ENCODE measurements around the gene ABTB2. TPM values are rescaled to one million over a fixed set of nuclear protein-coding genes. Genes with fewer than 3 reads are reported as not detected.

ABTB2 gene
- polyA plus RNA-seq, 1 of the 3 experiments (the other 2 are of a cell fraction): 7.8 TPM

GRCh38 chr11:34218067-34218466 lies 139.7 kb downstream of the ABTB2 start (continued):
- TF ChIP-seq REST (IDR thresholded peaks at IDR 0.05; ENCODE audit: low read depth, low read length) (no peak), RCOR1 (IDR thresholded peaks at IDR 0.05; ENCODE audit: low read length) (0 out of 2 replicates have a peak, but pooled peaks have one; percentile 30), USF1 (IDR thresholded peaks at IDR 0.05; ENCODE audit: borderline replicate concordance, low read depth) (no peak), GABPA (IDR thresholded peaks at IDR 0.05; ENCODE audit: low read depth) (no peak), RFX5 (IDR thresholded peaks at IDR 0.05; ENCODE audit: low read length) (no peak), EP300 (IDR thresholded peaks at IDR 0.05; ENCODE audit: borderline replicate concordance in 1 of 2, low read depth in 1 of 2, low read length in 1 of 2) (peak; percentile 5 to 24; a peak in 1 of 4 replicates), NFIC (IDR thresholded peaks at IDR 0.05; ENCODE audit: borderline replicate concordance) (peak; percentile 41; the same call in 1 of the 2 replicates)

- TF ChIP-seq CHD2 (IDR thresholded peaks at IDR 0.05; ENCODE audit: low read length, partially characterized antibody) (no peak), FOSL2 (IDR thresholded peaks at IDR 0.05; ENCODE audit: borderline replicate concordance, low read depth) (no peak), NFIC (IDR thresholded peaks at IDR 0.05; ENCODE audit: borderline replicate concordance) (no peak), USF1 (IDR thresholded peaks at IDR 0.05; ENCODE audit: borderline replicate concordance, low read depth) (no peak), MXI1 (IDR thresholded peaks at IDR 0.05; ENCODE audit: low read depth, low read length) (no peak), TEAD4 (IDR thresholded peaks at IDR 0.05; ENCODE audit: borderline replicate concordance, insufficient read depth) (no peak), GABPA (IDR thresholded peaks at IDR 0.05; ENCODE audit: low read depth) (no peak), CTCF (IDR thresholded peaks at IDR 0.05) (no peak), TAF1 (IDR thresholded peaks at IDR 0.05; ENCODE audit: borderline replicate concordance, low read depth, low read length) (no peak), RFX5 (IDR thresholded peaks at IDR 0.05; ENCODE audit: low read length) (no peak), FOXM1 (IDR thresholded peaks at IDR 0.05; ENCODE audit: low read depth) (no peak), JUND (IDR thresholded peaks at IDR 0.05) (no peak), RXRA (IDR thresholded peaks at IDR 0.05; ENCODE audit: borderline replicate concordance, low read depth) (no peak), EZH2phosphoT487 (IDR thresholded peaks at IDR 0.05; ENCODE audit: borderline replicate concordance, low read depth) (no peak), ELF1 (IDR thresholded peaks at IDR 0.05) (no peak), NRF1 (IDR thresholded peaks at IDR 0.05; ENCODE audit: low read depth, low read length) (no peak)
- Histone ChIP-seq H3K9me2 (no peaks in the 10 kb centered on the region), H3K4me1 (ENCODE audit: control insufficient read depth in 1 of 2, insufficient read depth in 2 of 2, low read depth in 1 of 2, low read length in 1 of 2) (peaks cover 6 to 15% of the 10 kb centered on the region in 2 experiments; a peak in 3 of 4 replicates), H2AFZ (ENCODE audit: low read depth) (no peak overlapping the region), H3K36me3 (replicated peaks in 1 of 2; ENCODE audit: control insufficient read depth in 1 of 2, insufficient read depth in 2 of 2, low read length in 1 of 2) (no peaks in the 10 kb centered on the region), H3K27me3 (ENCODE audit: insufficient read depth) (no peaks in the 10 kb centered on the region), H3K4me3 (ENCODE audit: low read depth in 2 of 2, low read length in 1 of 2) (no peak overlapping the region), H4K20me1 (ENCODE audit: insufficient read depth) (no peaks in the 10 kb centered on the region), H3K9ac (no peak overlapping the region), H3K9me3 (no peaks in the 10 kb centered on the region), H3K27ac (ENCODE audit: low read depth in 2 of 2, low read length in 1 of 2) (no peak overlapping the region), H3K4me2 (no peak overlapping the region), H3F3A (replicated peaks; ENCODE audit: insufficient read depth) (peaks cover 9% of the 10 kb centered on the region), H3K79me2 (ENCODE audit: insufficient read depth) (no peaks in the 10 kb centered on the region)
- no peak for DNase-seq
- WGBS (ENCODE audit: low lambda C conversion rate): 80% methylated on average over 6 of the region's 6 CpGs
- ChIA-PET POLR2A (no interaction called here), CTCF (interaction anchor here (1.2 to 2.1 kb wide), 2 partner anchors 9 to 43 kb away, joined by 6 to 7 read pairs; no protein-coding TSS in a partner anchor)
Observed at GRCh38 chr11:34216706-34217105, 141.1 kb downstream of the ABTB2 start.

All from SK-N-SH (cell line).